Peyer's patch (tissue), 4 donors: ENCODE results near the gene BNIP5.

Experiments used
- CTCF ChIP-seq, 6 experiments: fragments of 450-650 bp in 4 of 6; fragments of 200-600 bp in 2 of 6; sonication (generic) in 1 of 6; IDR thresholded peaks; one replicate each; pipeline ENCODE4 v1.5.1; 2017 to 2019; ENCODE audit warnings: antibody characterized with exemption in 6 of 6, mild to moderate bottlenecking in 3 of 6, moderate library complexity in 1 of 6
- POLR2A ChIP-seq, 2 donors: fragments of 450-650 bp; IDR thresholded peaks; one replicate each; pipeline ENCODE4 v1.5.1; 2017; ENCODE audit warnings: antibody characterized with exemption in 2 of 2, mild to moderate bottlenecking in 2 of 2, moderate library complexity in 2 of 2

GRCh38 chr6:36267731-36268477 is 68.8 kb downstream of the BNIP5 start:
- TF ChIP-seq POLR2A (IDR thresholded peaks at IDR 0.05) (no peak), CTCF (IDR thresholded peaks at IDR 0.05) (no peak)
